Activated T-cell treated with anti-CD3 and anti-CD28 coated beads for 1 hour (primary cell): ENCODE data around the gene ARHGEF25.
A peak's percentile ranks its signal among the peaks of the same experiment; 100 is the strongest.
"Not testable (repeated sequence)": the region's sequence is repeated elsewhere in the genome, so short reads cannot be mapped to it uniquely, and the experiment has no call there.

Experiments
- DNase-seq: peaks from one replicate; pipeline ENCODE4 v3.0.0-alpha.2; 2020; ENCODE audit warnings: low read depth

Gene ARHGEF25

DNA sequence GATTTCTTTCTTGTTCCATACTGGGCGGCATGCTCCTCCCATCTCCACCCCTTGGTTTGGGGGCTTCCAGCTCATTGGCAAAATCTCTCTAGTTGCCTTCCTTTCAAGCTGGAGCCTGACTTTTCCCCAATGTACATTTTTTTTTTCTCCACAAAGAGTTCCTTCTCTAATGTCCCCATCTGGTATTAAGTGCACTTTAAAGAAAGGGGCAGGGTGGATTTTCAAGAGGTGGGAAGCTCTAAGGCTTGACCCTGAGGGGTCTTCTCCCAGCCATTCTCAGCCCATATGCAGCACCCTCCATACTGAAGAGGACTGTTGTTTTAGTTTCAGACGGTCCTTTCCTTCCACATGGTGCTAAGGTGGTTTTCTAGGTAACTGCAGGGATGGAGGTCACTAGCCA lies 26.1 kb upstream of the ARHGEF25 start:
- DNase-seq: no peak

DNA sequence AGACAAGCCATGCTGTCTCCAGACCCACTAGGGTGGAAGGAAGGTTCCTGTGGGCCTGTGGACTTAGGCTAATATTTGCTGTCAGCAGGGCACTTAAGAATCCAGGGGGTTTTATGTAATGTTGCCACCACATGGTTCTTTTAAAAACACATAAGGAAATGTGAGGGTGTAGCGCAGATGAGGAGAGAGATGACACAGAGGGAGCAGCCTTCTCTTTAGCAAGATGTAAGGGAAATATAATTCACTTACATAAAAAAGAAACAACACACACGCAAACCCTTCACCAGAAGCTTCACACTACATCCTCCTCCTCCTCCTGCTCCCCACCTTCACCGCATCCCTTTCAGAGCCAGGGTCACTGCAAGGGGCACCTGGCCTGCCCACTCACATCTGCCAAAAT lies 25.1 kb upstream of the ARHGEF25 start:
- DNase-seq: no peak

DNA sequence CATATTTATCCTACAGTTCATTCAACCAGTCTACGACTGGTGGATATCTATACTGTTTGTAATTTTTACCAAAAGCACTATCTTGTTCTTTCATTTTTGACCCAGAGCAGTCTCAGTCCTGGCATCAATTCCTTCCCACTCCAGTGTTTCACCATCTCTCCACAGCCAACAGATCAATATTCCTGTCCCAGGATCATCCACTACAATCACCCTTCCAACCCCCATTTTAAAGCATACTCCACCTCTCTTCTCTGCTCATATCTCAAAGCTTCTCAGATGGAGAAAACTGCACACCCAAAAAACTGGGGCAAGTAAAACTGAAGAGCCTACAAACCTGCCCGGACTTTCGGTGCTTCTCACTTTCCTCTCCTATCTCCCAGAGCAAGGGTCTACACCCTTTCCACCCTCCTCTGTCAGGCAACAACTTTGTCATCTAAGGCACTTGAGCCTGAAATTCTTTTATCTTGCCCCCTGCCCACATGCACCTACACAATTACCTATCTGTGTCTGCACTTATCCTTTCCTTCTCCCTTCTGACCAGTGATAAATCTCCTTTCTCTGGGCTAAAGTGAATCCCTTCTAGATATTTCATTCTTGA lies 24.3 kb upstream of the ARHGEF25 start:
- DNase-seq: no peak

DNA sequence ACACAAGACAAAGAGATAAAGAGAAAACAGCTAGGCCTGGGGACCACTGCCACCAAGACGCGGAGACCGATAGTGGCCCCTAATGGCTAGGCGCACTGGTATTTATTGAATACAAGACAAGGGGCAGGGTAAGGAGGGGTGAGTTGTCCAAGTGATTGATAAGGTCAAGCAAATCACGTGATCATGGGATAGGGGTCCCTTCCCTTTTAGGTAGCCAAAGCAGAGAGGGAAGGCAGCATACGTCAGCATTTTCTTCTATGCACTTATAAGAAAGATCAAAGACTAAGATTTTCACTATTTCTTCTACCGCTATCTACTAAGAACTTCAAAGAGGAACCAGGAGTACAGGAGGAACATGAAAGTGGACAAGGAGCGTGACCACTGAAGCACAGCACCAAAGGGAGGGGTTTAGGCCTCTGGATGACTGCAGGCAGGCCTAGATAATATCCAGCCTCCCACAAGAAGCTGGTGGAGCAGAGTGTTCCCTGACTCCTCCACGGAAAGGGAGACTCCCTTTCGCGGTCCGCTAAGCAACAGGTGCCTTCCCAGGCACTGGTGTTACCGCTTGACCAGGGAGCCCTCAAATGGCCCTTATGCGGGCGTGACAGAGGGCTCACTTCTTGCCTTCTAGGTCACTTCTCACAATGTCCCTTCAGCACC lies 22.2 kb upstream of the ARHGEF25 start:
- not testable (repeated sequence) for DNase-seq

DNA sequence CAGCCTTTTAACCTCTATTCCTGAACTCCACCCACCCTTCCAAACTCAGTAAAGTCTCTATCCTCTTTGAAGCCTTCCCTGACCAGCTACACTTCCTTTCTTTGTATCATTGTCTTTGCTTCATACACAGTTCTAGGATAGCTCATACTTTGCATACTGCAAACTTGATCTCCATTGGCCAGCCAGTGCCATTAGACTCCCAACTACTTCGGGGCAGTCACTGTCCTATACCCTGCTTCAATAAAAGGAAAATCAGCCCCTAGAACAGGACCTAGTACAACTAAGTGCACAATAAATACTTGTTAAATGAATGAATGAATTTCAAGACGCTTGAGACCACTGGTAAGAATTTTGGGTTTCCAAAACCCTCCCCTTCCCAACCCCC lies 20.8 kb upstream of the ARHGEF25 start:
- DNase-seq: no peak

DNA sequence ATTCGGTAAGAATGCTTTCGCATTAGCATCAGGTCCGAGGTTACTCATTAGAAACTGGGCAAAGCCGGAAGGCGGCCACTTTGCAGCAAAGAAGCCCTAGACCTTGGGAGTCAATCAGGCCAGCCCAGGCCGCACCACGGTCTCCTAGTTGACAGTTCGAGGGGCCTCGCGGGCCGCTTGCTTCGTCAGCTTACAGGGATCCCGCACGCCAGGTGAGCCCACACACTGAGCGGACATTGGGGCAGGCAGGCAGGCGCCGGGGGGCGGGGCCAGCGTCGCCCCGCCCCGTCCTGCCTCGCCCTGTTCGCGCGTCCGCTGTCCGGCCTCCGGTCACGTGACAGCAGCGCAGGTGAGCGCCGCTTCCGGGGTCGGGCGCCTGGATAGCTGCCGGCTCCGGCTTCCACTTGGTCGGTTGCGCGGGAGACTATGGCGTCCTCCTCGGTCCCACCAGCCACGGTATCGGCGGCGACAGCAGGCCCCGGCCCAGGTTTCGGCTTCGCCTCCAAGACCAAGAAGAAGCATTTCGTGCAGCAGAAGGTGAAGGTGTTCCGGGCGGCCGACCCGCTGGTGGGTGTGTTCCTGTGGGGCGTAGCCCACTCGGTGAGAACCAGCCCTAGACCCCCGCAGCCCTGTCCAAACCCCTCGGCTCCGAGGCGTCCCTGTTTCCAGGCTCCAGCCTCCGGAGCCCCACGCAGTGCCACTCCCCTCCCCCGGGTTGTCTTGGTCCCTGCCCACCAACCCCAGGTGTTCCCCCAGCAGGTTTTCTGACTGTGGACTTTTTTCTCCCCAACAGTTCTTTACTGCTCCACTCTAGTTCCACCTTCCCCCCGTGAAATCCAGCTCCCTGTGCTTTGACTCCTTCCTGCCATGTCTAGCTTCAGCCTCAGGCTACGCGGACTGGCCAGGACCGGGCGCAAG lies 20.1 kb upstream of the ARHGEF25 start, which contains the start of gene PIP4K2C:
Gene PIP4K2C (plus strand): TSS at position 329 of the 918 bp plus-strand sequence. CDS start 98 bp downstream, at position 427.
- DNase-seq: peak; percentile 58

DNA sequence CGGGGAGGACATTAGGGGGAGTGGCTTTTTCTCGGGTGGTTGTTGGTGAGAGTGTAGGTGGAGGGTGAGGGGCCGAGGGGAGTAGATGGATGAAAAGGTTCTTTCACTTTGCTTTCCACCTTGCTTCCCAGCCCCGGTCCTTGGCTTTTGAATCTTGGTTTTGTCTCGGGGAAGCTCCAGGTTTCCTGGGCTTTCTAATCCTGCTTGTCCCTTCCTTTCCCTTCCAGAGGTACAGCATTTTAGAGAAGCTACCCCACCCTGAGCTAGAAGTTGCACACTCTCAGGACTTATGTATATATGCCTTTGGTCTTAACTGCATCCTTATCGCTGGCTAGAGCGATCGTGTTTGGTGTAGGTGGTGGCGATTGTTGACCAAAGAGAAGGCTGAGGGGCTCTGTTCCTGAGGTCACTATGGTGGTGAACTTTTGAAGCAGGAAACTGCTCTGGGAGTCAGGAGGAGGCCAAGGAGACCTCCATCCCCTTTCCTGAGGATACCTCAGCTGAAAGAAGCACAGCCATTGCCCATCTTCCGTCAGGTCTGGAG lies 19.4 kb upstream of the ARHGEF25 start:
- DNase-seq: no peak

DNA sequence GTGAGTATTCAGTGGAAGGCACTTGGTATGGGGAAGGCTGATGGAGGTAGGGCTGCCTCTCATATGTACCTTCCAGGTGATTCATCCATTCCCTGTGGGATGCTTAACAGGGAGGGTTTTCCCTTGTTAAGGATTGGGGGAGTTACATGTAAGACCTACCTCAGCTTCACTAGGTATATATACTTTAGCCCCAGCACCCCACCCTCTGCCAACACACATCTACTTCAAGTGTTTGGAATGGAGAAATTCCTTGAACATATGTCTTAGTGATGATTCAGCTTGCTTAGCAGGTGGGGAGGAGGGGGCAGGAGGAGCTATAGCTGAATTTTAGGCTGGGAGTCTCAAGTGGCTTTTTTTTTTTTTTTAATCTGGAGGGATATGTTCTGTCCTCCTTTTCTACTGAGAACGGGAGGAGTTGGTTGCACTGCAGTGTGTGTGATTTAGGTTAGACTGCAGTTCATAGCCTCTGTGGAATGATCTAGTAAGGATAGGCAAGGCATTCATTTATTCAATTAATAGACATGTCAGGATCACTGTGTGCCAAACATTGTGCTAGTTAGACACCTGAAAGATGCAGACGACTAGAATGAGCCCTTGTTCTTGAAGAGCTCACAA lies 18.6 kb upstream of the ARHGEF25 start:
- no peak for DNase-seq

DNA sequence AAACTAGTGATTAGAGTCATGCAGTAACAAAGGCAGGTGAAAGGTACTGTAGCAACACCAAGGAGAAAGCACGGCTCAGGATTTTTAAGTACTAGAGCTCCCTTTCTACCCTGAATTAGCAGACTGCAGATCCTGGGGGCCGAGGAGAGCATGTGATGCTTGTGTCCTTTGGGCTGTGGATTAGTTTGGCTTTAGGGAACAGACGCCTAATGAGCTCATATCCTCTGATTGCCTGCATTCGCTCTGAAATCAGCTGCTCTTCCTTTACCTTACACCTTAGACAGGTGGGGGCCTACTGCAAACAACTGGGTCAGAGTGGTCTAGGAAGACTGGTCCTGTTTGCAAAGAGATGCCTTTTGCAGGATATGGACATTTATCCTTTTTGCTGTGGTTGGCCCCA lies 18.0 kb upstream of the ARHGEF25 start:
- DNase-seq: no peak

DNA sequence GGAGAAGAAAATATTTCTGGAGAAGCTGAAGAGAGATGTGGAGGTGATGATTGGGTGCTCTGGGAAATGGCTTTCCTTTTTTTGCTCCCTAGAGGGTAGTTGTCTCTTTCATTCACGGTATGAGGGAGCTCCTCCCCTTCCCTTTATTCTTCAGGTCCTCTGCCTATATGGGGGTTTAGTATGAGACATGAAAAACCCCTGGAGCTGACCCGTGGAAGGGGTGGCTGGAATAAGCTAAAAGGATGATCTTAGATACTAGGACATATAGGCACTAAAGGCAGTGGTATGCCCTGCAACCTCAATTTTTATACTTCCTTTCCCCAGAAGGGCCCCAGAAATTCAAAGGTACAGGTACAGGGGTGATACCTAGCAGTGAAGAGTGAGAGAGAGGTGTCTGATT lies 10.8 kb upstream of the ARHGEF25 start:
- DNase-seq: no peak

DNA sequence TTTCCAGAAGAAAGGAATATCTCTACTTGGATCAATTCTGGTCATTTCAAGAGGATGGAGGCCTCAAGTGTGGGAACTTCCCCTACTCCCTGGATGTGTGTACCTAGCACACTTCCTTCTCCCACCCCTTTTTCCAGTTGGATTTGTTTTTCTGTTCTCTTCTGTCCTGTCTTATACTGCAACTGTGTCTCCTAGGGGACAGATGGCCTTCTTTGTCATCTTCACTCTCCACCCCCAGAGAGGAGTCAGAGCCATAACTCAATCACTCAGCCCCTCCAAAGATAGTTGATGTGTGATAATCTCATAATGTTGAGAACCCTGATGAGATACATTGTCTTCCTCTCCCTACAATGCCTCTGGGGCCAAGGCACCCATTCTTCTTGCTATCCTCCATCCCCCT lies 8.7 kb upstream of the ARHGEF25 start:
- no peak for DNase-seq

DNA sequence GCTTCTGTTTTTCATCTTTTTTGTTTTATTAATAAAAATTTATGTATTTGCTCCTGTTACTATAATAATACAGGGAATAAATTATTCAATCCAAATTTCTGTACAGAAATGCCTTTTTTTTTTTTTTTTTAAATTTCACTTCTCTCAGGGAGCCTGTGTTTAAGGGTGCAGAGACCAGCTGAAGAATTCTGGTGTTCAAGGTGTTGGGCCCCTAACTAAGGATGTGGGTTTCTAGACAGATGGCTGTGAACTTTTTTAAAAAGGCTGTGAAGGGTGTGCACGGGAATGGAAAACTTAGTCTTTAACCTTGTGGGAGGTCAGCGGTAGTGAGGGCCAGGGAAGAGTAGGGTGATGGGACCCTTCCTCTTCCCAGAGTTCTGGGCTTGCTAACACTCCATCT lies 7.9 kb upstream of the ARHGEF25 start:
- no peak for DNase-seq

DNA sequence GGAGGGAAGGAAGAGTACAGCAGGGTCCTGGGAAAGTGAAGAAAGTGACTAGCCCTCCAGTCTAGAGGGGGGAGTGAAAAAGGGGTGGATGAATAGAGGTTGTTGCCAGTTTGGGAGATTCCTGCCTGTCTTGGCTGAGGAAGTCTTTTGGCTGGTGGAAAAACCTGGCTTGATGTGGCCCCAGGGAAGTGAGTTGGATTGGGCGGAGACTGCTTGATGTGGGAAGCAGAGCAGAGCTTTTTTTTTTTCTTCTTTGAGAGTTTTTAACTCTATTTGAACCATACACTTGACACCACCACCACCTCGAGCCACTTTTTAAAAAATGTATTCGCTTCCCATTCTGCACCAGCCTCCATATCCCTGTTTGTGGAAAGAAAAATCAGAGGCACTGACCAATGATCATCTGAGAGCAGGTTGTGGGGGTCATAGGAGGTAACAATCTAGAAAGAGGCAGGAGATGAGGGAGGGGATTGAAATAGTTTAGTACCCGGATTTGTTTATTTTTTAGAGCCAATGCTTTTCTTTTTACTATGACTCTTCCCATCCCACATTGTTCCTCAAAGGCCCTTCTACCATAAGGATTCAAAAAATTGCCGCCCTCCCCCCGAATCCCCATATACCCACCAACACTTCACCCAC lies 7.3 kb upstream of the ARHGEF25 start:
- DNase-seq: no peak

DNA sequence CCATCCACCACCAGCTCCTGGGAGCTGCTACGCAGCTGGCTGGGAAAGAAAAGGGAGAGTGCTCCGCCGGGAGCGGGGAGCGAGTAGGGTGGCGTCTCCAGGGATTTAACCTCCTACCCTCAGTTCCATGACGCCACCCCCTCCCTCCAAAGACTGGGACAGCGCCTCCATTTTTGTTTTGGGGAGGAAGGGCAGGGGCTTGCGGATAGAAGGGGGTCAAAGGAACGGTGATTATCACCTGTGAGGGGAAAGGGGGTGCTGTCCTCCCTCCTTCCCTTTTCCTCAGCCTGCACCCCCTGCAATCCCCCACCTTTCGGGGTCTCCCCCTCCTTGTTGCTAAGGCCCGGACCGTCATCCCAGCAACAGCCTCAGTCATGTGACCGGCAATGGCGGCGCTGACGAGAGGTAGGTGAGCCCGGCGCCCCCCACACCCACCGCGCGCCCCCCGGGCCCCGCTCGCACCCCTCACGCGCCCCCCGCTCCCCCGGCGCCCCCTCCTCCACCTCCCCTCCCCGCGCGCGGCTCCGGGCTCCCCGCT lies 6.7 kb upstream of the ARHGEF25 start, which contains the start of gene DTX3:
Gene DTX3 (plus strand): TSS at position 371 of the 538 bp plus-strand sequence. CDS start 1,694 bp downstream, outside the sequence.
- DNase-seq: no peak

DNA sequence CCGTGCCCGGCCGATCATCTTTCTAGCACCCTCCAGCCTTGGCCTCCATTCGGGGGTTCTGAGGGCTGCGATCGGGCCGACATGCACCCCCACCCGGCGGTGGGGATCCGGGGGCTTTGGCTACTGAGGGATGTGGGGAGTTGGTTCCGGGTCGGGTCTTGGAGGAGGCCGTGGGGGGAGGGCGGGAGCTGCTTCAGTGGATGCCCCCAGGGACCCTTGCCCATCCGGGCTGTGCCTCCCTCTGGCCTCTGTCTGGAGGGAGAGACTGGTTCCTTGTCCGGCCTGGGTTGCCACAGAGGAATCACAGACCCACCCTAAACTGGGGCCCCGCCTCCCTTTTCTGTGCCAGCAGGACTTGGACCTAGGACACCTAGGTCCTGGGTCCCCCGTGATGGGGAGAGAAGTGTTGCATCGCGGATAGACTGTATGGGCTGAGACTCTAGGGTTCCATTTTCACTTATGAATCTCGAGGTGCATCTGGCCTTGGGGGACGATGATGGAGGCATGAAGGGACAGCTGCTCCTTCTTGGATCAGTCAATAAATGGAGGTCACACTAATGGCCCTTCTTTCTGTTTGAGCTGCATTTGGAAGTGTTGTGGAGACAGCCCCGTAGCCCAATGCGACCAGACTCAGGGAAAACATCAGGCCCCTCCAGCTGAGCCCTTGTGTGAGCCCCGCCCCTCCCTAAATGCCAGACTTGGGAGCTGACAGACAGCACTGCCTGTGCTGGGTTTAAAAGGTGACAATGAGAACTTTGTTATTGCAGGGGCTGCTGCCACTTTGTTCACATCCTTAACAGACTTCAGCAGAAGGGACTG lies 6.0 kb upstream of the ARHGEF25 start:
- DNase-seq: no peak

DNA sequence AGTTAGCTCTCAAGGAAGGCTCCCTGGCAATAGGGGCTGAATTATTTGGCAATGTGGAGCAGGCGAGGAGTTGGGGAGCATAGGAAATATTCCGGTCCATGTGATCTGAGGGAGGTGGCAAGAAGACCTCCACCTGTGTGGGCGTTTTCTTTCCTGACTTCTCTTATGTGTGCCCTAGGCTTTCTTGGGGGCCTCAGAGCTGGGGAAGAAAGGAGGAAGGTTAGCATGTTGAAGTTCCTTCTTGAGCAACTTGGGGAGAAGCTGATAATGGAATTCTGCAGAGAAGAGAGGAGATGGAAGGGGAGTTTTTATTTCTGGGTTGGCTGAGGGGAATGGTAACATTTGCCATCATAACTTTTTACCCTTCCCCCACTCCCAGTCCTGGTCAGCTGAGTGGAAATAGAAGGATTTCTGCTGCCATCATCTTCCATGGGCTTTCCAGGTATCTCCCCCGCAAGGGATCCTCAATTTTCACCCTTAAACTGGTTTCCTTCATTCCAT lies 5.4 kb upstream of the ARHGEF25 start:
- no peak for DNase-seq

DNA sequence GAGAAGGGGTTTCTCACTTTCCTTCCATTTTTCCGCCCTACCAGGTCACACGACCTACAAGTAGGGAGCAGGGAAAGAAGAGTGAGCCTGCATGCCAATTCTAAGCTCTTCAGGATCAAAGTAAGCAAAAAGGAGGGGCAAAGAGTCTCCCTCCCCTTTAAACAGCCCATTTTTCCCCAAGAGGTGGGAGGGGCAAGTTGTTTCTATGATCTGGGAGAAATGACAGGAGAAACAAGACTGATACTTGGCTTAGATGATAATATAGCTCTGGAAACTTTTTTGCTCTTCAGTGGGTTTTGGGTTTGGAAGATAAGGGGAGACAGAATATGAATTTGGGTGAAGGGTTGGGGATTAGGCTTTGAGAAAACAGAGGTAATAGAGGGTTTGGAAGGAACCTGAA lies 4.8 kb upstream of the ARHGEF25 start:
- DNase-seq: no peak

DNA sequence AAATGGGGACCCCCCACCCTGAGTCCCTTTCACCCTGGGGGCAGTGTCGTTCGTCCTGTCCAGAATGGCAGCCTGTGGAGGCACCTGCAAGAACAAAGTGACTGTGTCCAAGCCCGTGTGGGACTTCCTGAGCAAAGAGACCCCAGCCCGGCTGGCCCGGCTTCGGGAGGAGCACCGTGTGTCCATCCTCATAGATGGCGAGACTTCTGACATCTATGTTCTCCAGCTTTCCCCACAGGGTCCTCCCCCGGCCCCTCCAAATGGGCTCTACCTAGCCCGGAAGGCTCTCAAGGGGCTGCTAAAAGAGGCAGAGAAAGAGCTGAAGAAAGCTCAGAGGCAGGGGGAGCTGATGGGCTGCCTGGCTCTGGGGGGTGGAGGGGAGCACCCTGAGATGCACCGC lies 4.4 kb upstream of the ARHGEF25 start:
- DNase-seq: no peak

DNA sequence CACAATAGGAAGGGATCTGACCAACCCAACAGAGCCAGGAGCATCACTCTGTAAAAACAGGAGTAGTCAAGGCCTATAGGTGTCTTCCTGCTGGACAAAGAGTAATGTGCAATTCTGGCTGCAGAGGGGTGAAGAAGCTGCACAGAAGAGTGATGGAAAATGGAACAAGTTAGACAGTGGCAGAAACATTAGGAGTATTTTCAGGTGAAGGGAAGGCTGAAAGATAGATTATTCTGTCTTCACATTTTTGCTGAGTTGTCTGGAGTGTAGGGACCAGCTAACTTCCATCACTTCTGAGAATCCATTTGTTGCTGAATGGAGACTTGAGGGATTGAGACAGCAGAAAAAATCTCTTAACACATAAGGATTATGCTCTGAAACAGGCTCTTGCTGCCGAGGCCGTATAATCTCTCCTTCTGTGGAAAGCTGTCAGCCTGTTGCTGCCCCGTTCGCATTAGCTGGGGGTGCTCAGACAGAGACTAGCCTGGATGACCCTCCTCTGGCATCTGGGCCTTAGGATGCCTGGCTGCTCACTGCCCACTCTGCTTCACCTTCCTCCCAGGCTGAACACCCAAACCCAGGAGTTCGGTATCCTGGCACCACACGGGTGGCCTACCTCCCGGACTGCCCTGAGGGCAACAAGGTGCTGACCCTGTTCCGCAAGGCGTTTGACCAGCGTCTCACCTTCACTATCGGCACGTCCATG lies 3.1 kb upstream of the ARHGEF25 start:
- DNase-seq: no peak
